ENCODE results near the gene DSCAML1.

DSCAML1 gene

GRCh38 chr11:117461396-117462182, 335.4 kb downstream of the DSCAML1 start:
- no peak overlapping the region for H3K4me3 ChIP-seq (ENCODE audit: control insufficient read depth, low read depth, low read length)
- no peak for DNase-seq (ENCODE audit: low read depth)
- TF ChIP-seq, protein P1, sequence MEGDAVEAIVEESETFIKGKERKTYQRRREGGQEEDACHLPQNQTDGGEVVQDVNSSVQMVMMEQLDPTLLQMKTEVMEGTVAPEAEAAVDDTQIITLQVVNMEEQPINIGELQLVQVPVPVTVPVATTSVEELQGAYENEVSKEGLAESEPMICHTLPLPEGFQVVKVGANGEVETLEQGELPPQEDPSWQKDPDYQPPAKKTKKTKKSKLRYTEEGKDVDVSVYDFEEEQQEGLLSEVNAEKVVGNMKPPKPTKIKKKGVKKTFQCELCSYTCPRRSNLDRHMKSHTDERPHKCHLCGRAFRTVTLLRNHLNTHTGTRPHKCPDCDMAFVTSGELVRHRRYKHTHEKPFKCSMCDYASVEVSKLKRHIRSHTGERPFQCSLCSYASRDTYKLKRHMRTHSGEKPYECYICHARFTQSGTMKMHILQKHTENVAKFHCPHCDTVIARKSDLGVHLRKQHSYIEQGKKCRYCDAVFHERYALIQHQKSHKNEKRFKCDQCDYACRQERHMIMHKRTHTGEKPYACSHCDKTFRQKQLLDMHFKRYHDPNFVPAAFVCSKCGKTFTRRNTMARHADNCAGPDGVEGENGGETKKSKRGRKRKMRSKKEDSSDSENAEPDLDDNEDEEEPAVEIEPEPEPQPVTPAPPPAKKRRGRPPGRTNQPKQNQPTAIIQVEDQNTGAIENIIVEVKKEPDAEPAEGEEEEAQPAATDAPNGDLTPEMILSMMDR (IDR thresholded peaks at IDR 0.05; ENCODE audit: control insufficient read depth, insufficient read depth, low read depth, low read length, missing control alignments): no peak

- DNase-seq (ENCODE audit: low read depth): no peak
- TF ChIP-seq, protein P1 (IDR thresholded peaks at IDR 0.05; ENCODE audit: control insufficient read depth, insufficient read depth, low read depth, low read length, missing control alignments): no peak
Observed at GRCh38 chr11:117459979-117460300, 337.1 kb downstream of the DSCAML1 start.

GRCh38 chr11:117459123-117459978, 337.7 kb downstream of the DSCAML1 start:
- no peak overlapping the region for H3K4me3 ChIP-seq (ENCODE audit: control insufficient read depth, low read depth, low read length)
- TF ChIP-seq, protein P1 (IDR thresholded peaks at IDR 0.05; ENCODE audit: control insufficient read depth, insufficient read depth, low read depth, low read length, missing control alignments): no peak
- DNase-seq (ENCODE audit: low read depth): no peak

More at GRCh38 chr11:117459979-117460300, 337.1 kb downstream of the DSCAML1 start:
- H3K4me3 ChIP-seq (ENCODE audit: control insufficient read depth, low read depth, low read length): no peak overlapping the region

GRCh38 chr11:117458275-117459122, 338.5 kb downstream of the DSCAML1 start:
- no peak for DNase-seq (ENCODE audit: low read depth)
- TF ChIP-seq, protein P1 (IDR thresholded peaks at IDR 0.05; ENCODE audit: control insufficient read depth, insufficient read depth, low read depth, low read length, missing control alignments): no peak
- no peak overlapping the region for H3K4me3 ChIP-seq (ENCODE audit: control insufficient read depth, low read depth, low read length)

GRCh38 chr11:117457835-117458234, 339.2 kb downstream of the DSCAML1 start:
- TF ChIP-seq, protein P1 (IDR thresholded peaks at IDR 0.05; ENCODE audit: control insufficient read depth, insufficient read depth, low read depth, low read length, missing control alignments): no peak
- no peak overlapping the region for H3K4me3 ChIP-seq (ENCODE audit: control insufficient read depth, low read depth, low read length)
- DNase-seq (ENCODE audit: low read depth): no peak

All from AG09309 (cell line).